ENCODE data around the gene ADGRV1.

Gene ADGRV1

DNA sequence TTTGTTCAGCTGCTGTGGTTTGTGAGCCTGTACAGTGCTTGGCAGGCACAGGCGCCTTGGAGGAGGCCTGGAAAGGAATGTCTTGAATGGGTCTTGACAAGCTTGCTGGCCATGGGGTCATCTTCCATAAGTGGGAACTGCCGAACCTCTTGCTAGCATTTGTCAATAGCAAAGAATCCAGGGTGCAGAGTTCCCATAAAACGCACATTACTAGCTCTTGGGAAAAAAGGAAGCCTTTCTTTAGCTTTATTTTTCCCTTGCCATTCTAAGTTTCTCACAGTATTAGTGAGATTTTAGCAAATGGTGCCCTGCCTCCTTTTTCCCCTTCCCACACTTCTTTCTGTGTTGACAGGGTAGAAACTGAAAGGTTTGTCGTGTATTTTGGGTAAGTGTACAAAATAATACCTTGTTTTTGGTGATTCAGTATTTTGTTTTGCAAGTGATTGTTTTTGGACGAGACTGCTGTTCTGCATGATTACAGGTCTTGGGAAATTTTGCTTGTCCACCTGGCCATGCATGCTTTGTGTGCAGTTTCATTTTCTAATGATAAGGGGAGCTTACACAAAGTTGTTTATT lies 82.0 kb downstream of the ADGRV1 start:
- TF ChIP-seq, protein P1, sequence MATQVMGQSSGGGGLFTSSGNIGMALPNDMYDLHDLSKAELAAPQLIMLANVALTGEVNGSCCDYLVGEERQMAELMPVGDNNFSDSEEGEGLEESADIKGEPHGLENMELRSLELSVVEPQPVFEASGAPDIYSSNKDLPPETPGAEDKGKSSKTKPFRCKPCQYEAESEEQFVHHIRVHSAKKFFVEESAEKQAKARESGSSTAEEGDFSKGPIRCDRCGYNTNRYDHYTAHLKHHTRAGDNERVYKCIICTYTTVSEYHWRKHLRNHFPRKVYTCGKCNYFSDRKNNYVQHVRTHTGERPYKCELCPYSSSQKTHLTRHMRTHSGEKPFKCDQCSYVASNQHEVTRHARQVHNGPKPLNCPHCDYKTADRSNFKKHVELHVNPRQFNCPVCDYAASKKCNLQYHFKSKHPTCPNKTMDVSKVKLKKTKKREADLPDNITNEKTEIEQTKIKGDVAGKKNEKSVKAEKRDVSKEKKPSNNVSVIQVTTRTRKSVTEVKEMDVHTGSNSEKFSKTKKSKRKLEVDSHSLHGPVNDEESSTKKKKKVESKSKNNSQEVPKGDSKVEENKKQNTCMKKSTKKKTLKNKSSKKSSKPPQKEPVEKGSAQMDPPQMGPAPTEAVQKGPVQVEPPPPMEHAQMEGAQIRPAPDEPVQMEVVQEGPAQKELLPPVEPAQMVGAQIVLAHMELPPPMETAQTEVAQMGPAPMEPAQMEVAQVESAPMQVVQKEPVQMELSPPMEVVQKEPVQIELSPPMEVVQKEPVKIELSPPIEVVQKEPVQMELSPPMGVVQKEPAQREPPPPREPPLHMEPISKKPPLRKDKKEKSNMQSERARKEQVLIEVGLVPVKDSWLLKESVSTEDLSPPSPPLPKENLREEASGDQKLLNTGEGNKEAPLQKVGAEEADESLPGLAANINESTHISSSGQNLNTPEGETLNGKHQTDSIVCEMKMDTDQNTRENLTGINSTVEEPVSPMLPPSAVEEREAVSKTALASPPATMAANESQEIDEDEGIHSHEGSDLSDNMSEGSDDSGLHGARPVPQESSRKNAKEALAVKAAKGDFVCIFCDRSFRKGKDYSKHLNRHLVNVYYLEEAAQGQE (IDR thresholded peaks at IDR 0.05; ENCODE audit: insufficient read depth in 1 of 2, low read depth in 2 of 2, low read length in 2 of 2), result no peak
- TF ChIP-seq POLR2AphosphoS5 (IDR thresholded peaks at IDR 0.05; ENCODE audit: low read depth, low read length) (no peak), TAF1 (IDR thresholded peaks at IDR 0.05; ENCODE audit: borderline replicate concordance, insufficient read depth, low read length) (no peak), SIN3A (IDR thresholded peaks at IDR 0.05; ENCODE audit: borderline replicate concordance, insufficient read depth, low read length) (no peak), FOXP2 (optimal IDR thresholded peaks at IDR 0.05; ENCODE audit: borderline replicate concordance, extremely low read depth, extremely low read length, insufficient read depth) (no peak)

DNA sequence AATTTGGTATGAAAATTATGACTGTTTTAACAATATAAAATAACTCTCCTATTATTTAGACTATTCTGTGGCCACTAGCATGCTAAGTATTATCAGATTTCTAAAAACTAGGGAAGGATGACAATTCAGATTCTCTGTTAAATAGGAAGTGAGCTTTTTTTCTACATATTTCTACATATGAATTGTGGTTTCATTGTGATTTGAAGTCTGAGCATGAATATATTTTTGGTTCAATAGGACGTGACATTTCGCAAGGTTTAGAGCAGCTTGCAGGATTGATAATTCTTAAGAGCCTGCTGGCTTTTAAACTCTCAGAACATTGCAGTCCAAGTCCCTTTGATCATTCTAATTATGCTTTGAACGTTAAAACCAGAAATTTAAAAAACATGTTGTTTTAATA lies 82.9 kb downstream of the ADGRV1 start:
- TF ChIP-seq FOXP2 (optimal IDR thresholded peaks at IDR 0.05; ENCODE audit: borderline replicate concordance, extremely low read depth, extremely low read length, insufficient read depth), result no peak
- TF ChIP-seq POLR2AphosphoS5 (IDR thresholded peaks at IDR 0.05; ENCODE audit: low read depth, low read length), result no peak
- TF ChIP-seq SIN3A (IDR thresholded peaks at IDR 0.05; ENCODE audit: borderline replicate concordance, insufficient read depth, low read length), result no peak
- TF ChIP-seq, protein P1 (IDR thresholded peaks at IDR 0.05; ENCODE audit: insufficient read depth in 1 of 2, low read depth in 2 of 2, low read length in 2 of 2), result no peak
- TF ChIP-seq TAF1 (IDR thresholded peaks at IDR 0.05; ENCODE audit: borderline replicate concordance, insufficient read depth, low read length), result no peak

DNA sequence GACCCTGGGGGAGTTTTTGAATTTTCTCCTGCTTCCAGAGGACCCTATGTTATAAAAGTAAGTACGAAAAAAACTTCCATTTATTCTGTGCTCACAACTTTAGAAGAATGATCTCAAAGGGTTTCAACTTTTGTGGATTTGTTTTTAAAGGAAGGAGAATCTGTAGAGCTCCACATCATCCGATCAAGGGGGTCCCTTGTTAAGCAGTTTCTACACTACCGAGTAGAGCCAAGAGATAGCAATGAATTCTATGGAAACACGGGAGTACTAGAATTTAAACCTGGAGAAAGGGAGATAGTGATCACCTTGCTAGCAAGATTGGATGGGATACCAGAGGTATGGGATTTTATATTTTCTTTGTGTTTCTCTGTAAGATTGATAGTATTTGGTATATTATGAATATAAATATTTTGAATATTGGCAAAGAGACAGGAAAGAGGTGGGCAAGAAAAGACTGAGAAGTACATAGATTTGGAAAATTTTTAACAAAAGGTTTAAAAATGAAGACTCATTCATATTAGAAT lies 84.2 kb downstream of the ADGRV1 start:
- no peak for TF ChIP-seq TAF1 (IDR thresholded peaks at IDR 0.05; ENCODE audit: borderline replicate concordance, insufficient read depth, low read length)
- TF ChIP-seq POLR2AphosphoS5 (IDR thresholded peaks at IDR 0.05; ENCODE audit: low read depth, low read length), result no peak
- TF ChIP-seq FOXP2 (optimal IDR thresholded peaks at IDR 0.05; ENCODE audit: borderline replicate concordance, extremely low read depth, extremely low read length, insufficient read depth), result no peak
- no peak for TF ChIP-seq SIN3A (IDR thresholded peaks at IDR 0.05; ENCODE audit: borderline replicate concordance, insufficient read depth, low read length)
- TF ChIP-seq, protein P1 (IDR thresholded peaks at IDR 0.05; ENCODE audit: insufficient read depth in 1 of 2, low read depth in 2 of 2, low read length in 2 of 2), result no peak

DNA sequence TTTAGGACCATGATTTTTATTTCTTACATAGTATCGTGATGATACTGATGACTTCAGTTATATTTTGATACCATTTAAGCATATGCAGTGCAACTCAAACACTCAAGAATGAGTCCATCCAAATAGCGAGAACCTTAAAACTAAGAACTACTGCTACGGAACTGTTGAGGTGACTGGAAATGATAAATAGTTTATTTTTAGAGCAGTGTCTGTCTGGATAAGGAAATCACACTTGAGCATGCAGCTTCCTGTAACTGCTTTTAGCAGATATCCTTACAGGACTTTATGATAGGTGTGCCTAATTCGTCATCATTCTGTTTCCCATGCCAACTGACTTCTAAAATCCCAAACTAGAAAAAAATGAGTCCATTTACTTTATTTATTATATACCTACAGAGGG lies 85.5 kb downstream of the ADGRV1 start:
- no peak for TF ChIP-seq SIN3A (IDR thresholded peaks at IDR 0.05; ENCODE audit: borderline replicate concordance, insufficient read depth, low read length)

DNA sequence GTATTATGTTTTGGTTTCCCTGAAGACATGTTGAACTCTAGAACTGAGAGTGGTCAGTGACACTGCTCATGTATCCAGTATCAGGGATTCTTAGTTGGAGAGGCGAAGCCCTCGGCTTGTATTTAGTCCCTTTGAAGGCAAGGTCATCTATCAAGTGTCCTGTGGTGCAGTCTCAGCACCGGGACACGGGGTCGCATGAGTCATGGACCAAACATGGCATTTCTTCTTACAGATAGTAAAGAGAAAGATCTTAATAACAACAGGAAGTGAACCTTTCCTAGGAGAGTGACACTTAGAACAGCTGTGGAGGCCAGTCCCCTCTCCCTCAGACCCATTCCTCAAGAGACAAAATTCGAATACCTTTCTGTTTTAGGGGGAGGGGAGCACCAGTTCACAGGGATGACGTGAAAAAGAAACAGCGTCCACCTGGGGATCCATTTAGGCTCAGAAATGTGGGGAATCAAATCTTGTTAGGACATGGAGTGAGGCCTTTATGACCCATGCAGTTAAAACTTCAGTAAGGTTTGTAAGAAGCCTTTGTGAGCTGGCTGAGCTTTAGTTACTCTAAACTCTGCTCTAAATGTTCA lies 86.5 kb downstream of the ADGRV1 start:
- TF ChIP-seq FOXP2 (optimal IDR thresholded peaks at IDR 0.05; ENCODE audit: borderline replicate concordance, extremely low read depth, extremely low read length, insufficient read depth) (no peak), POLR2AphosphoS5 (IDR thresholded peaks at IDR 0.05; ENCODE audit: low read depth, low read length) (no peak), TAF1 (IDR thresholded peaks at IDR 0.05; ENCODE audit: borderline replicate concordance, insufficient read depth, low read length) (no peak), SIN3A (IDR thresholded peaks at IDR 0.05; ENCODE audit: borderline replicate concordance, insufficient read depth, low read length) (no peak)
- TF ChIP-seq, protein P1 (IDR thresholded peaks at IDR 0.05; ENCODE audit: insufficient read depth in 1 of 2, low read depth in 2 of 2, low read length in 2 of 2), result no peak

Data from PFSK-1 (cell line).